Endothelial cell of umbilical vein (primary cell): ENCODE results near the gene ERICH3. TPM values are rescaled to one million over a fixed set of nuclear protein-coding genes. Genes with fewer than 3 reads are reported as not detected.

Source experiments
- BruUV-seq: library from RNA; stranded (reverse); fragments of 400-500 nt; replicated peaks from 2 replicates; lab custom pipeline; 2021; lab: Mats Ljungman, UMichigan
- CTCF ChIA-PET: fragments of 300-600, 350-600 bp; sonication (Branson Sonifier 250); formaldehyde crosslinking; loops from one replicate; lab custom pipeline; 2021; ENCODE audit warnings: antibody characterized with exemption, inconsistent platforms; lab: Charles Lee
- POLR2A ChIA-PET: fragments of 300-600, 350-600 bp; sonication (Branson Sonifier 250); formaldehyde crosslinking; loops from one replicate; lab custom pipeline; 2021; ENCODE audit warnings: antibody characterized with exemption, inconsistent platforms; lab: Charles Lee
- DNase-seq: peaks from one replicate; pipeline ENCODE4 v3.0.0-alpha.2; 2011; ENCODE audit warnings: low read depth, low spot score
- FAIRE-seq: peaks from 2 replicates; lab custom pipeline; 2011; peaks lifted over from hg19 to GRCh38; lab: Jason Lieb, UNC
- H2AFZ ChIP-seq: 2 replicates; pipeline ENCODE4 v1.6.0; 2012; ENCODE audit warnings: low read depth, low read length, control low read depth, inconsistent platforms
- H3K27ac ChIP-seq: 2 replicates; pipeline ENCODE4 v1.5.1; 2011; ENCODE audit warnings: low read depth, mild to moderate bottlenecking, control low read depth, low read length, moderate library complexity; ENCODE audit not compliant: insufficient read depth
- H3K27me3 ChIP-seq, 2 experiments: 2 replicates each; pipeline versions ENCODE4 v1.6.0 to v1.6.1; 2011; ENCODE audit warnings: low read length in 2 of 2, mixed read lengths in 1 of 2; ENCODE audit not compliant: control insufficient read depth in 2 of 2, insufficient read depth in 2 of 2
- H3K36me3 ChIP-seq, 2 experiments: 2 replicates in 1 of 2; 3 replicates in 1 of 2; pipeline ENCODE4 v1.5.1; 2011; ENCODE audit warnings: low read length in 2 of 2, mild to moderate bottlenecking in 1 of 2, moderate library complexity in 1 of 2; ENCODE audit not compliant: control insufficient read depth in 2 of 2, insufficient read depth in 2 of 2; ENCODE audit errors: extremely low read depth in 1 of 2
- H3K4me1 ChIP-seq: 3 replicates; pipeline ENCODE4 v1.5.1; 2011; ENCODE audit warnings: mild to moderate bottlenecking, low read length; ENCODE audit not compliant: control insufficient read depth, insufficient read depth; ENCODE audit errors: extremely low read depth
- H3K4me2 ChIP-seq: 2 replicates; pipeline ENCODE4 v1.6.1; 2011; ENCODE audit warnings: low read length, control low read depth, mixed read lengths; ENCODE audit not compliant: insufficient read depth
- H3K4me3 ChIP-seq, 3 experiments: fragments of 200-600 bp in 1 of 3; sonication (generic), shearing (Covaris generic) in 1 of 3; replicated peaks in 1 of 3; 2 replicates each; pipeline ENCODE4 v1.5.1; 2011 to 2016; ENCODE audit warnings: control low read depth in 3 of 3, low read length in 3 of 3, mild to moderate bottlenecking in 2 of 3, inconsistent platforms in 1 of 3, low read depth in 1 of 3, moderate library complexity in 1 of 3; ENCODE audit not compliant: insufficient read depth in 1 of 3
- H3K79me2 ChIP-seq: 2 replicates; pipeline ENCODE4 v1.6.0; 2012; ENCODE audit warnings: low read length, inconsistent platforms; ENCODE audit not compliant: control insufficient read depth, insufficient read depth
- H3K9ac ChIP-seq: replicated peaks from 2 replicates; pipeline ENCODE3; 2011; ENCODE audit warnings: low read length, control low read depth; ENCODE audit not compliant: insufficient read depth; ENCODE audit errors: extremely low read depth
- H3K9me1 ChIP-seq: replicated peaks from 3 replicates; pipeline ENCODE4 v1.6.0; 2011; ENCODE audit warnings: mild to moderate bottlenecking, low read length; ENCODE audit not compliant: control insufficient read depth, insufficient read depth; ENCODE audit errors: extremely low read depth
- H3K9me3 ChIP-seq: replicated peaks from 2 replicates; pipeline ENCODE4 v1.5.1; 2012; ENCODE audit warnings: low read length, inconsistent platforms; ENCODE audit not compliant: control insufficient read depth, insufficient read depth
- H4K20me1 ChIP-seq: replicated peaks from 2 replicates; pipeline ENCODE3; 2011; ENCODE audit warnings: mild to moderate bottlenecking, low read length; ENCODE audit not compliant: control insufficient read depth, insufficient read depth; ENCODE audit errors: extremely low read depth
- EZH2 ChIP-seq: IDR thresholded peaks from 2 replicates; pipeline ENCODE4 v1.6.1; 2012; ENCODE audit warnings: borderline replicate concordance, low read depth, mild to moderate bottlenecking, moderate library complexity, low read length, inconsistent platforms; ENCODE audit not compliant: severe bottlenecking
- FOS ChIP-seq: IDR thresholded peaks from 2 replicates; pipeline ENCODE4 v1.6.1; 2011; ENCODE audit warnings: mild to moderate bottlenecking, low read length, moderate library complexity, borderline replicate concordance; ENCODE audit not compliant: insufficient read depth
- GATA2 ChIP-seq: IDR thresholded peaks from 2 replicates; pipeline ENCODE4 v1.7.0; 2011; ENCODE audit warnings: low read depth, mild to moderate bottlenecking, moderate library complexity, mixed read lengths, low read length; ENCODE audit not compliant: insufficient read length, insufficient read depth
- JUN ChIP-seq: IDR thresholded peaks from 2 replicates; pipeline ENCODE4 v1.6.1; 2011; ENCODE audit warnings: borderline replicate concordance, low read depth; ENCODE audit not compliant: insufficient read length, insufficient read depth
- MYC ChIP-seq: IDR thresholded peaks from one replicate; pipeline ENCODE4 v1.6.1; 2011; ENCODE audit warnings: mild to moderate bottlenecking, low read depth, low read length
- POLR2A ChIP-seq: IDR thresholded peaks from 2 replicates; pipeline ENCODE4 v1.6.1; 2012; ENCODE audit warnings: low read depth, mild to moderate bottlenecking, control low read depth, low read length
- POLR2AphosphoS5 ChIP-seq: IDR thresholded peaks from 2 replicates; pipeline ENCODE4 v1.6.1; 2012; ENCODE audit warnings: low read depth, mild to moderate bottlenecking, control low read depth, low read length, moderate library complexity; ENCODE audit not compliant: insufficient read depth
- dilution Hi-C: fragments of 300-500 bp; cut with MboI; formaldehyde crosslinking; loops from one replicate; pipeline ENCODE4 v1.15.0; 2019; ENCODE audit warnings: low sequenced_read_pairs; ENCODE audit not compliant: extremely low pct_ligation_motif_present
- intact Hi-C: fragments of 100-400 bp; cut with micrococcal nuclease; formaldehyde crosslinking; loops from one replicate; pipeline ENCODE4 v1.10.0; 2022
- polyA plus RNA-seq, 4 experiments: library from polyadenylated mRNA; depleted of rRNA in 3 of 4; stranded (reverse) in 3 of 4; unstranded in 1 of 4; fragments of >200 nt; gene quantifications; 2 replicates each; pipeline versions ENCODE4 v1.2.1 to v1.2.3, GENCODE V29; 2011 to 2012; ENCODE audit warnings: missing spikeins in 1 of 4
- total RNA-seq: library from RNA; stranded (reverse); gene quantifications from 2 replicates; pipeline ENCODE4 v1.2.3, GENCODE V29; 2021
- TF ChIP-seq, protein P1 (sequence below), 2 donors: IDR thresholded peaks; 1 replicate in 1 of 2; 2 replicates in 1 of 2; pipeline ENCODE4 v1.5.1; 2011; ENCODE audit warnings: low read length in 2 of 2, mild to moderate bottlenecking in 2 of 2, moderate library complexity in 2 of 2, control low read depth in 1 of 2, inconsistent platforms in 1 of 2, low read depth in 1 of 2; ENCODE audit not compliant: insufficient read depth in 1 of 2; ENCODE audit errors: extremely low read depth in 1 of 2
- TF ChIP-seq, protein P2 (sequence below): IDR thresholded peaks from 2 replicates; pipeline ENCODE4 v1.6.1; 2011; ENCODE audit not compliant: insufficient read depth, insufficient read length

Gene ERICH3
- total and polyA plus RNA-seq, 2 donors (not counting 3 experiments of a cell fraction or from before 2014, with no cell fraction given), result not detected

DNA sequence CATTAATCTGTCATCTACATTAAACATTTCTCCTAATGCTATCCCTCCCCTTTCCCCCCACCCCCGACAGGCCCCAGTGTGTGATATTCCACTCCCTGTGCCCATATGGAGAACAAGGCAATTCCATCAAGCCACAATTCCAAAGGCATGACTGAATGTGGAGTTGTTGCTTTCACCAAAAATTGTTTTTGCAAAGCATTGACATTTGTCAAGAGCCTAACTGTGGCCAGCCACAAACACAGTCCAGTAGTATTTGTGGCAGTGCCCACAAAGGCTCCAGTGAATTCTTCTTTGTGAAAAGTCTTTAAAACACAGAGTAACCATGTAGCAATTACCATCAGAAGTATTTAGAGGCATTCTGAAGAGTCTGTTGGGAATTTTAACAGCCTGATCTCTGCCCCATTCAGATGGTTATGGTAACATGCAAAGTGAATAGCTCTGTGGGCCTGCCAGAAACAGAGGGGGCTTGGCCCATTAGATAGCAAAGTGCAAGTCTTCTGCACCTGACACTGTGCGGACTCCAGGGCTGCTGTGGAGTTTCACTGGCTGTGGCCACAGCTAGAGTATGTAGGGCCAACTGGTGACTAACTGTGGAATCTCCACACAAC, 149.6 kb downstream of the ERICH3 start:
- intact Hi-C loops (no loop called here), dilution Hi-C loops (no loop called here)
- no peak overlapping the region for H3K4me3 ChIP-seq
- CTCF ChIA-PET, result no interaction called here
- BruUV-seq, result no TSS peak
- DNase-seq (no peak), FAIRE-seq (no peak)
- no peaks in the 10 kb centered on the region for H3K4me1 ChIP-seq
- H3K9ac ChIP-seq, result no peak overlapping the region
- H3K4me2 ChIP-seq, result no peak overlapping the region
- no peaks in the 10 kb centered on the region for H3K79me2 ChIP-seq
- no peaks in the 10 kb centered on the region for H4K20me1 ChIP-seq
- H3K9me1 ChIP-seq, result no peaks in the 10 kb centered on the region
- H2AFZ ChIP-seq, result no peak overlapping the region
- no peaks in the 10 kb centered on the region for H3K27me3 ChIP-seq
- H3K36me3 ChIP-seq, result no peaks in the 10 kb centered on the region
- TF ChIP-seq POLR2A, result no peak
- TF ChIP-seq, protein P1, sequence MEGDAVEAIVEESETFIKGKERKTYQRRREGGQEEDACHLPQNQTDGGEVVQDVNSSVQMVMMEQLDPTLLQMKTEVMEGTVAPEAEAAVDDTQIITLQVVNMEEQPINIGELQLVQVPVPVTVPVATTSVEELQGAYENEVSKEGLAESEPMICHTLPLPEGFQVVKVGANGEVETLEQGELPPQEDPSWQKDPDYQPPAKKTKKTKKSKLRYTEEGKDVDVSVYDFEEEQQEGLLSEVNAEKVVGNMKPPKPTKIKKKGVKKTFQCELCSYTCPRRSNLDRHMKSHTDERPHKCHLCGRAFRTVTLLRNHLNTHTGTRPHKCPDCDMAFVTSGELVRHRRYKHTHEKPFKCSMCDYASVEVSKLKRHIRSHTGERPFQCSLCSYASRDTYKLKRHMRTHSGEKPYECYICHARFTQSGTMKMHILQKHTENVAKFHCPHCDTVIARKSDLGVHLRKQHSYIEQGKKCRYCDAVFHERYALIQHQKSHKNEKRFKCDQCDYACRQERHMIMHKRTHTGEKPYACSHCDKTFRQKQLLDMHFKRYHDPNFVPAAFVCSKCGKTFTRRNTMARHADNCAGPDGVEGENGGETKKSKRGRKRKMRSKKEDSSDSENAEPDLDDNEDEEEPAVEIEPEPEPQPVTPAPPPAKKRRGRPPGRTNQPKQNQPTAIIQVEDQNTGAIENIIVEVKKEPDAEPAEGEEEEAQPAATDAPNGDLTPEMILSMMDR (IDR thresholded peaks at IDR 0.05; ENCODE audit: extremely low read depth in 1 of 2, insufficient read depth in 1 of 2, low read depth in 1 of 2, low read length in 2 of 2), result no peak
- no peak for TF ChIP-seq POLR2AphosphoS5
- no peak for TF ChIP-seq MYC
- no peak for TF ChIP-seq FOS
- no peak for TF ChIP-seq JUN
- TF ChIP-seq, protein P2, sequence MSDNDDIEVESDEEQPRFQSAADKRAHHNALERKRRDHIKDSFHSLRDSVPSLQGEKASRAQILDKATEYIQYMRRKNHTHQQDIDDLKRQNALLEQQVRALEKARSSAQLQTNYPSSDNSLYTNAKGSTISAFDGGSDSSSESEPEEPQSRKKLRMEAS, result no peak
- TF ChIP-seq EZH2, result no peak
- no peak for TF ChIP-seq GATA2
- POLR2A ChIA-PET, result no interaction called here
- peaks cover 2% of the 10 kb centered on the region for H3K9me3 ChIP-seq
- H3K27ac ChIP-seq, result no peak overlapping the region
